NB4 (cell line): ENCODE data around the gene TANC1.

Experiments used
- DNase-seq: peaks from one replicate; pipeline ENCODE4 v3.0.0; 2010; ENCODE audit warnings: low read depth
- H3K4me3 ChIP-seq: one replicate; pipeline ENCODE4 v1.5.1; 2011; ENCODE audit warnings: mild to moderate bottlenecking, low read depth, low read length, moderate library complexity
- CTCF ChIP-seq: IDR thresholded peaks from one replicate; pipeline ENCODE4 v1.5.1; 2012; ENCODE audit warnings: low read depth, low read length
- MAX ChIP-seq: IDR thresholded peaks from 2 replicates; pipeline ENCODE4 v1.6.1; 2011; ENCODE audit warnings: low read depth, low read length
- MYC ChIP-seq: IDR thresholded peaks from 2 replicates; pipeline ENCODE4 v1.6.1; 2011; ENCODE audit warnings: low read depth, low read length
- POLR2A ChIP-seq: IDR thresholded peaks from 2 replicates; pipeline ENCODE4 v1.6.1; 2011; ENCODE audit warnings: mild to moderate bottlenecking; ENCODE audit not compliant: insufficient read length; ENCODE audit errors: extremely low read depth

Gene TANC1

GRCh38 chr2:158953454-158953853, 15.0 kb upstream of the TANC1 start:
- no peak overlapping the region for H3K4me3 ChIP-seq
- DNase-seq = no peak
- no peak for TF ChIP-seq POLR2A
- TF ChIP-seq MYC = no peak
- no peak for TF ChIP-seq MAX
- no peak for TF ChIP-seq CTCF

GRCh38 chr2:158953926-158954763, 14.3 kb upstream of the TANC1 start:
- no peak overlapping the region for H3K4me3 ChIP-seq
- DNase-seq = peak; percentile 83
- TF ChIP-seq MYC (no peak), POLR2A (no peak), MAX (no peak), CTCF (no peak)

GRCh38 chr2:158955842-158956365, 12.5 kb upstream of the TANC1 start:
- DNase-seq = no peak

GRCh38 chr2:158958365-158958764, 10.1 kb upstream of the TANC1 start:
- H3K4me3 ChIP-seq = no peak overlapping the region
- no peak for TF ChIP-seq POLR2A
- TF ChIP-seq MYC = no peak
- no peak for DNase-seq

More at GRCh38 chr2:158955842-158956365, 12.5 kb upstream of the TANC1 start:
- TF ChIP-seq CTCF (no peak), POLR2A (no peak), MAX (no peak)
- no peak overlapping the region for H3K4me3 ChIP-seq

- DNase-seq = no peak
- H3K4me3 ChIP-seq = no peak overlapping the region
- TF ChIP-seq MAX = no peak
- no peak for TF ChIP-seq POLR2A
These were observed 8.2 kb upstream of the TANC1 start for GRCh38 chr2:158960193-158960592.

GRCh38 chr2:158962074-158962473, 6.4 kb upstream of the TANC1 start:
- no peak overlapping the region for H3K4me3 ChIP-seq
- DNase-seq = no peak
- TF ChIP-seq POLR2A (no peak), CTCF (no peak), MYC (no peak), MAX (no peak)

- no peak overlapping the region for H3K4me3 ChIP-seq
- TF ChIP-seq MYC = no peak
- no peak for TF ChIP-seq CTCF
- no peak for TF ChIP-seq POLR2A
- TF ChIP-seq MAX = no peak
- no peak for DNase-seq
These were observed 5.4 kb upstream of the TANC1 start for GRCh38 chr2:158963071-158963470.
